CD4-positive, alpha-beta memory T cell (primary cell): ENCODE results near the gene NOP53. TPM values are rescaled to one million over a fixed set of nuclear protein-coding genes. Genes with fewer than 3 reads are reported as not detected.
A peak's percentile ranks its signal among the peaks of the same experiment; 100 is the strongest.
"Not testable (repeated sequence)": the region's sequence is repeated elsewhere in the genome, so short reads cannot be mapped to it uniquely, and the experiment has no call there.

ENCODE experiments used
- CTCF ChIA-PET: fragments of 350-600 bp; sonication (Branson Sonifier 250); formaldehyde crosslinking; loops from one replicate; lab custom pipeline; 2021; ENCODE audit warnings: inconsistent platforms; ENCODE audit not compliant: partially characterized antibody; lab: Charles Lee
- POLR2A ChIA-PET: fragments of 350-600 bp; sonication (Branson Sonifier 250); formaldehyde crosslinking; loops from one replicate; lab custom pipeline; 2021; ENCODE audit not compliant: partially characterized antibody; lab: Charles Lee
- DNase-seq, 5 donors: peaks; one replicate each; pipeline versions ENCODE4 v3.0.0 to v3.0.0-alpha.2; 2020 to 2022; ENCODE audit warnings: mixed read lengths in 1 of 5
- H3K27ac ChIP-seq: one replicate; pipeline ENCODE4 v1.7.0; 2013; ENCODE audit warnings: low read depth, low read length
- H3K27me3 ChIP-seq: 2 replicates; pipeline ENCODE4 v1.7.0; 2013; ENCODE audit warnings: mild to moderate bottlenecking, low read length, moderate library complexity; ENCODE audit not compliant: insufficient read depth
- H3K36me3 ChIP-seq: 2 replicates; pipeline ENCODE4 v1.7.0; 2013; ENCODE audit warnings: mild to moderate bottlenecking, low read length, moderate library complexity; ENCODE audit not compliant: insufficient read depth
- H3K4me1 ChIP-seq: 2 replicates; pipeline ENCODE4 v1.7.0; 2013; ENCODE audit warnings: mild to moderate bottlenecking, low read length, moderate library complexity; ENCODE audit not compliant: insufficient read depth
- H3K4me3 ChIP-seq, 2 donors: one replicate each; pipeline ENCODE4 v1.7.0; 2013; ENCODE audit warnings: low read length in 2 of 2, mild to moderate bottlenecking in 1 of 2
- H3K9me3 ChIP-seq, 2 donors: one replicate each; pipeline ENCODE4 v1.7.0; 2013; ENCODE audit warnings: low read length in 2 of 2, control low read depth in 1 of 2; ENCODE audit not compliant: control insufficient read depth in 1 of 2
- H3K27ac Mint-ChIP-seq, 7 donors: one replicate each; pipeline ENCODE4 v1.8.0; 2020 to 2021; ENCODE audit warnings: mixed read lengths in 7 of 7, mild to moderate bottlenecking in 6 of 7, inconsistent platforms in 3 of 7, moderate library complexity in 3 of 7
- H3K27me3 Mint-ChIP-seq, 2 donors: one replicate each; pipeline ENCODE4 v1.8.0; 2020 to 2021; ENCODE audit warnings: mixed read lengths in 2 of 2
- H3K36me3 Mint-ChIP-seq, 2 donors: one replicate each; pipeline ENCODE4 v1.8.0; 2020 to 2021; ENCODE audit warnings: mixed read lengths in 2 of 2, inconsistent platforms in 1 of 2, mild to moderate bottlenecking in 1 of 2
- H3K4me1 Mint-ChIP-seq, 4 donors: one replicate each; pipeline ENCODE4 v1.8.0; 2020 to 2021; ENCODE audit warnings: mixed read lengths in 4 of 4, mild to moderate bottlenecking in 1 of 4
- H3K4me3 Mint-ChIP-seq, 8 donors: one replicate each; pipeline ENCODE4 v1.8.0; 2020 to 2021; ENCODE audit warnings: mixed read lengths in 8 of 8, mild to moderate bottlenecking in 7 of 8, moderate library complexity in 6 of 8, inconsistent platforms in 3 of 8
- H3K9me3 Mint-ChIP-seq, 8 donors: one replicate each; pipeline ENCODE4 v1.8.0; 2020 to 2021; ENCODE audit warnings: mixed read lengths in 8 of 8, mild to moderate bottlenecking in 5 of 8, inconsistent platforms in 3 of 8, moderate library complexity in 1 of 8
- intact Hi-C: fragments of 100-400 bp; cut with micrococcal nuclease; formaldehyde crosslinking; loops from one replicate; pipeline ENCODE4 v1.15.1; 2023
- polyA plus RNA-seq, 2 donors: library from polyadenylated mRNA; unstranded; fragments of 300-500 nt; fragmentation: Illumina TruSeq; gene quantifications; one replicate each; pipeline ENCODE4 v1.2.3, GENCODE V29; 2021
- total RNA-seq, 2 experiments: library from RNA; stranded (reverse); gene quantifications; one replicate each; pipeline ENCODE4 v1.2.3, GENCODE V29; 2021

NOP53 gene
- total and polyA plus RNA-seq, 4 experiments from 2014 or later, result 156 to 875 (median 544) TPM

DNA sequence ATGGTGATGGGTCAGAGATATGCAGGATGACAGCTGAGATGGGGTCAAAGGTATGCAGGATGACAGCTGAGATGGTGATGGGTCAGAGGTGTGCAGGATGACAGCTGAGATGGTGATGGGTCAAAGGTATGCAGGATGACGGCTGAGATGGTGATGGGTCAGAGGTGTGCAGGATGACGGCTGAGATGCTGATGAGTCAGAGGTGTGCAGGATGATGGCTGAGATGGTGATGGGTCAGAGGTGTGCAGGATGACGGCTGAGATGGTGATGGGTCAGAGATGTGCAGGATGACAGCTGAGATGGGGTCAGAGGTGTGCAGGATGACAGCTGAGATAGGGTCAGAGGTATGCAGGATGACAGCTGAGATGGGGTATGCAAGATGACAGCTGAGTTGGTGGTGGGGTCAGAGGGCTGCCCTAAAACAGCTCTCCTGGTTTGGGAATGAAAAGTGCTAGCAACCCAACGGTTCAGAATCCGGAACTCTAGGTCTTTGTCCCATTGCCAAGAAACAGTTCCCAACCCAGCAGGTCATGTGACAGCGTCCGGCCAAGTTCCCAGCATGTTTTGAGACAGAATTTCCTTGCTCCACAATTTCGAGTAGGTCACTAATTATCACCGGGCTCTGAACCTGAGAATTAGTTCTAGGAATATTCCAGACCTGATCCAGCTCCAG lies 36.4 kb downstream of the NOP53 start:
- no peaks in the 10 kb centered on the region for H3K27me3 ChIP-seq
- H3K9me3 ChIP-seq, result no peaks in the 10 kb centered on the region
- Mint-ChIP-seq H3K4me3 (peak overlapping the region in 3 of 8 donors; percentile 1 to 45 (median 35)), H3K27ac (peak overlapping the region in 5 of 7 donors; percentile 12 to 79 (median 64)), H3K9me3 (no peaks in the 10 kb centered on the region), H3K36me3 (peaks cover 28 to 43% of the 10 kb centered on the region in 2 donors), H3K27me3 (no peaks in the 10 kb centered on the region), H3K4me1 (peaks cover 16 to 38% (median 28%) of the 10 kb centered on the region in 4 donors)
- DNase-seq, result no peak
- peaks cover 11% of the 10 kb centered on the region for H3K36me3 ChIP-seq
- peaks cover 17% of the 10 kb centered on the region for H3K4me1 ChIP-seq
- ChIA-PET CTCF (interaction anchor here (1.3 to 1.6 kb wide), 2 partner anchors 8 to 17 kb away, joined by 4 read pairs; no protein-coding TSS in a partner anchor), POLR2A (no interaction called here)
- intact Hi-C loops, result no loop called here
- H3K27ac ChIP-seq, result no peak overlapping the region
- H3K4me3 ChIP-seq, result no peak overlapping the region

DNA sequence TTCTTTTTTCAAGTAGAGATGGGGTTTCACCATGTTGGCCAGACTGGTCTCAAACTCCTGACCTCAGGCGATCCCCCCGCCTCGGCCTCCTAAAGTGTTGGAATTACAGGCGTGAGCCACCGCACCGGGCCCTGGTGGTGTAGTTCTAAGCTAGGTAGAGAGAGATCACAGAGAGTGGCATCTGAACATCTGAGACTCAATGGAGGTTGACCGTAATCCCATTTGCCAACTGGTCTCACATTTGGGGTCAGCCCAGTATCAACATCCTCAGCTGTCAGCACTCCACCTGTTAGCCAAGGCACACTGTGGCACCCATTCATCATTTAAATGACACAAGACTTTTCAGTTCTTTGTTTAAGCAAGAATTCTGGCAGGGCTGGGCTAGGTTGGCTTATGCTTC lies 41.2 kb downstream of the NOP53 start:
- intact Hi-C loops, result no loop called here
- peaks cover 24 to 34% of the 10 kb centered on the region in 2 donors for H3K36me3 Mint-ChIP-seq
- H3K27me3 Mint-ChIP-seq, result no peaks in the 10 kb centered on the region
- Histone ChIP-seq H3K36me3 (peaks cover 11% of the 10 kb centered on the region), H3K4me1 (no peaks in the 10 kb centered on the region), H3K4me3 (no peak overlapping the region), H3K9me3 (no peaks in the 10 kb centered on the region), H3K27ac (no peak overlapping the region), H3K27me3 (no peaks in the 10 kb centered on the region)
- no peaks in the 10 kb centered on the region for H3K9me3 Mint-ChIP-seq
- H3K4me1 Mint-ChIP-seq, result peaks cover 4 to 12% (median 8%) of the 10 kb centered on the region in 4 donors
- ChIA-PET POLR2A (no interaction called here), CTCF (interaction anchor here (2.0 to 7.4 kb wide), 2 partner anchors 20 to 71 kb away, joined by 5 to 54 read pairs; no protein-coding TSS in a partner anchor)
- DNase-seq, result no peak
- no peak overlapping the region for H3K27ac Mint-ChIP-seq
- no peak overlapping the region for H3K4me3 Mint-ChIP-seq

DNA sequence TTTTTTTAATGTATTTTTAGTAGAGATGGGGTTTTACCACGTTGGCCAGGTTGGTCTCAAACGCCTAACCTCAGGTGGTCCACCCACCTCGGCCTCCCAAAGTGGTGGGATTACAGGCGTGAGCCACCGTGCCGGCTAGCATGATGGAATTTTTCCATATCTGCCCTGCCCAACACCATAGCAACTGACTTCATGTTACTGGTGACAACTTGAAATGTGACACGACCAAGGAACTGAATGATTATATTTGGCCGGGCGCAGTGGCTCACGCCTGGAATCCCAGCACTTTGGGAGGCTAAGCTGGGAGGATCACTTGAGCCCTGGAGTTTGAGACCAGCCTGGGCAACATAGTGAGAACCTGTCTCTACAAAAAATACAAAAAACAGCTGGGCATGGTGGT lies 42.0 kb downstream of the NOP53 start:
- CTCF ChIA-PET, result interaction anchor here (0.7 to 7.4 kb wide), 6 partner anchors 21 to 355 kb away, joined by 3 to 54 read pairs (median 4); partner anchors contain the start of gene EHD2
- H3K4me1 ChIP-seq, H3K27ac Mint-ChIP-seq, H3K27ac ChIP-seq, H3K9me3 ChIP-seq, H3K27me3 ChIP-seq, intact Hi-C loops, H3K27me3 Mint-ChIP-seq, H3K4me3 ChIP-seq, H3K9me3 Mint-ChIP-seq, H3K4me1 Mint-ChIP-seq, DNase-seq, POLR2A ChIA-PET, H3K4me3 Mint-ChIP-seq: not testable (repeated sequence)
- peaks cover 16 to 27% of the 10 kb centered on the region in 2 donors for H3K36me3 Mint-ChIP-seq
- peaks cover 11% of the 10 kb centered on the region for H3K36me3 ChIP-seq

DNA sequence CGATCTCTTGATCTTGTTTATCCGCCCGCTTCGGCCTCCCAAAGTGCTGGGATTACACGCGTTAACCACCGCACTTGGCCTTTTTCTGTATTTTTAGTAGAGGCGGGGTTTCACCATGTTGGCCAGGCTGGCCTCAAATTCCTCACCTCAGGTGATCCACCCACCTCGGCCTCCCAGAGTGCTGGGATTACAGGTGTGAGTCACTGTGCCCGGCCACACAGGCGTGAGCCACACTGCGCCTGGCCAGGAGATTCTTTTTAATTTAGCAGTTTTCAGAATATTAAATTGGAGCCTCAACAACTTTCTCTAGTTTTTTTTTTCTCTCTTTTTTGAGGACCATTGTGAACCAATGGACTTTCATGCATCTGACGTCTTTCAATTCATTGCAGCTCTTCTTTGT lies 44.5 kb downstream of the NOP53 start:
- H3K4me1 ChIP-seq, H3K27me3 ChIP-seq, H3K27me3 Mint-ChIP-seq, H3K4me1 Mint-ChIP-seq, H3K27ac Mint-ChIP-seq, DNase-seq, H3K36me3 ChIP-seq, intact Hi-C loops, H3K9me3 ChIP-seq, H3K27ac ChIP-seq, POLR2A ChIA-PET, H3K4me3 Mint-ChIP-seq, H3K36me3 Mint-ChIP-seq, H3K4me3 ChIP-seq, H3K9me3 Mint-ChIP-seq: not testable (repeated sequence)
- CTCF ChIA-PET, result interaction anchor here (0.7 to 7.4 kb wide), 9 partner anchors 8 to 77 kb away, joined by 3 to 54 read pairs (median 4); partner anchors contain the start of gene EHD2

DNA sequence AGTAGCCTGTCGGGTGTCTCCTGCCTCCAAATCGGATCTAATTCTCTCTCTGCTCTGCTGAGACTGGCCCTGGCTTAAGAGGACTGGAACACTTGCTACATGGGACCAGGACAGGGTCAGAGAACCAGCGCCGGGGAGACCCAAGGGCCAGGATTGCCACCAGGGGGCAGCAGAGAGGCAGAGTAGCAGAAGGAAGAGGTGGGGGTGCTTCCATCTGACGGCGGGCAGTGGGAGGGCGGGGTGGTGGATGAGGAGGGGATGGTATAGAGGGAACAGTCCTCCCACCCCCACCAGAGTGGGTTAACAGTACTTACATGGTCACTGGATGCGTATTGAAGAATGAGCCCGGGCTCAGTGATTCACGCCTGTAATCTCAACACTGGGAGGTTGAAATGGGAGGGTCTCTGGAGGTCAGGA lies 45.1 kb downstream of the NOP53 start:
- ChIA-PET CTCF (interaction anchor here (0.7 to 7.4 kb wide), 10 partner anchors 9 to 358 kb away, joined by 3 to 54 read pairs (median 4); partner anchors contain the start of gene EHD2), POLR2A (no interaction called here)
- Mint-ChIP-seq H3K27ac (no peak overlapping the region), H3K36me3 (peaks cover 0 to 5% of the 10 kb centered on the region in 2 donors), H3K4me1 (peaks cover under 1 to 9% (median 4%) of the 10 kb centered on the region in 4 donors), H3K4me3 (no peak overlapping the region), H3K9me3 (peaks cover 0 to 3% (median 0%) of the 10 kb centered on the region in 8 donors), H3K27me3 (no peaks in the 10 kb centered on the region)
- Histone ChIP-seq H3K4me3 (no peak overlapping the region), H3K4me1 (no peaks in the 10 kb centered on the region), H3K9me3 (peaks cover 0 to 4% of the 10 kb centered on the region in 2 donors), H3K27me3 (no peaks in the 10 kb centered on the region), H3K27ac (no peak overlapping the region), H3K36me3 (peaks cover 4% of the 10 kb centered on the region)
- intact Hi-C loops, result no loop called here
- DNase-seq, result peak; percentile 66 to 75 (median 71)

DNA sequence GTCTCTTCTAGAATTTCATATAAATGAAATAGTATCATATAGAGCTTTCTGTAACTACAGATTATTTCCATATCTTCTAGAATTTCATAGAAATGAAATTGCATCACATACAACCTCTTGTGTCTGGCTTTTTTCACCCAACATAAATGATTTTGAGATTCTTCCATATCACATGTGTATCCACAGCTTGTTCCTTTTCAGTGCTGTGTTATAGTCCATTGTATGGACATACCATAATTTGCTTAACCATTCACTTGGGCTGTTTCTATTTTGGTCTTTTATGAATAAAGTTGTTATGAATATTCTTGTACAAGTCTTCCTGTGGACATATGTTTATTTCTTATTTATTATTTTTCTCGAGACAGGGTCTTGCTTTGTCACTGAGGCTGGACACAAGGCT lies 47.3 kb downstream of the NOP53 start:
- Mint-ChIP-seq H3K36me3 (no peaks in the 10 kb centered on the region), H3K9me3 (peaks cover 0 to 3% (median 0%) of the 10 kb centered on the region in 8 donors), H3K4me1 (peaks cover 0 to 9% (median 4%) of the 10 kb centered on the region in 4 donors), H3K27ac (no peak overlapping the region), H3K4me3 (no peak overlapping the region), H3K27me3 (peaks cover 0 to 2% of the 10 kb centered on the region in 2 donors)
- no peaks in the 10 kb centered on the region for H3K27me3 ChIP-seq
- H3K9me3 ChIP-seq, result peaks cover 0 to 4% of the 10 kb centered on the region in 2 donors
- no peak overlapping the region for H3K4me3 ChIP-seq
- DNase-seq, result no peak
- H3K36me3 ChIP-seq, result no peaks in the 10 kb centered on the region
- CTCF ChIA-PET, result interaction anchor here (7.4 kb wide), 1 partner anchor 26 kb away, joined by 54 read pairs; no protein-coding TSS in a partner anchor
- POLR2A ChIA-PET, result no interaction called here
- intact Hi-C loops, result no loop called here
- no peaks in the 10 kb centered on the region for H3K4me1 ChIP-seq
- no peak overlapping the region for H3K27ac ChIP-seq

DNA sequence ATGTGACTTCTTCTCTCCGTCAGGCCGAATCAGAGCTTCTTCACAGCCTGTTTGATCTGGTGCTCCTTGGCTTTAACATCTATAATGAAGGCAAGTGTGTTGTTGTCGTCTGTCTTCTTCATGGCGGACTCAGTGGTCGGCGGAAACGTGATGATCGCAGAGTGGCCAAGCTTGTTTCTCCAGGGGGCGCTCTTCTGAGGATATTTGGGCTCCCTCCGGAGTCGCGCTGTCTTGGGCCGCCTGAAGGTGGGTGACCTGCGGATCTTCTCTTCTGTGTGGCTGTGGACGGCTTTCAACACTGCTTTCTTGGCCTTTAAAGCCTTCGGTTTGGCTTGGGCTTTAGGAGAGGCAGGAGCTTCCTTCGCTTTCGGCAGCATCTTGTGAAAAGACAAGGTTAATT lies 49.2 kb downstream of the NOP53 start:
- no peak overlapping the region for H3K4me3 Mint-ChIP-seq
- H3K9me3 ChIP-seq, result peaks cover 0 to 4% of the 10 kb centered on the region in 2 donors
- no peaks in the 10 kb centered on the region for H3K27me3 ChIP-seq
- ChIA-PET POLR2A (no interaction called here), CTCF (interaction anchor here (0.7 to 1.4 kb wide), 3 partner anchors 29 to 75 kb away, joined by 3 to 4 read pairs (median 3); no protein-coding TSS in a partner anchor)
- intact Hi-C loops, result no loop called here
- H3K27me3 Mint-ChIP-seq, result peaks cover 4% of the 10 kb centered on the region in 2 donors
- no peaks in the 10 kb centered on the region for H3K4me1 ChIP-seq
- peaks cover 0 to 5% (median under 1%) of the 10 kb centered on the region in 4 donors for H3K4me1 Mint-ChIP-seq
- H3K4me3 ChIP-seq, result no peak overlapping the region
- H3K36me3 Mint-ChIP-seq, result no peaks in the 10 kb centered on the region
- no peak for DNase-seq
- H3K36me3 ChIP-seq, result no peaks in the 10 kb centered on the region
- H3K9me3 Mint-ChIP-seq, result peaks cover 0 to 3% (median 0%) of the 10 kb centered on the region in 8 donors
- H3K27ac Mint-ChIP-seq, result no peak overlapping the region
- no peak overlapping the region for H3K27ac ChIP-seq
